Stomach smooth muscle (tissue), 2 donors: ENCODE results near the gene CCR2.
A peak's percentile ranks its signal among the peaks of the same experiment; 100 is the strongest.

Source experiments
- H3K27ac ChIP-seq: one replicate; pipeline ENCODE4 v1.7.0; 2013; ENCODE audit warnings: mild to moderate bottlenecking, low read length, inconsistent platforms
- H3K27me3 ChIP-seq, 2 donors: one replicate each; pipeline ENCODE4 v1.7.0; 2013; ENCODE audit warnings: low read length in 2 of 2; ENCODE audit not compliant: insufficient read depth in 2 of 2, control insufficient read depth in 1 of 2
- H3K36me3 ChIP-seq, 2 donors: one replicate each; pipeline ENCODE4 v1.7.0; 2013; ENCODE audit warnings: low read length in 2 of 2; ENCODE audit not compliant: control insufficient read depth in 2 of 2, insufficient read depth in 2 of 2
- H3K4me1 ChIP-seq: one replicate; pipeline ENCODE4 v1.7.0; 2013; ENCODE audit warnings: low read length; ENCODE audit not compliant: control insufficient read depth, insufficient read depth
- H3K4me3 ChIP-seq, 2 donors: one replicate each; pipeline ENCODE4 v1.7.0; 2013; ENCODE audit warnings: low read length in 2 of 2
- H3K9ac ChIP-seq, 2 donors: one replicate each; pipeline ENCODE4 v1.7.0; 2013; ENCODE audit warnings: low read length in 2 of 2, mild to moderate bottlenecking in 1 of 2
- H3K9me3 ChIP-seq, 2 donors: one replicate each; pipeline ENCODE4 v1.7.0; 2013; ENCODE audit warnings: low read length in 2 of 2; ENCODE audit not compliant: control insufficient read depth in 2 of 2
- donor health status: healthy.
- donor health status: Pancreatic carcinoma.

CCR2 gene

GRCh38 chr3:46405301-46406019, 51.5 kb downstream of the CCR2 start:
- Histone ChIP-seq H3K4me1 (peaks cover 14% of the 10 kb centered on the region), H3K4me3 (no peak overlapping the region), H3K9me3 (no peaks in the 10 kb centered on the region), H3K9ac (no peak overlapping the region), H3K27me3 (peaks cover 2 to 5% of the 10 kb centered on the region in 2 donors), H3K36me3 (no peaks in the 10 kb centered on the region), H3K27ac (no peak overlapping the region)

GRCh38 chr3:46406443-46406787, 52.5 kb downstream of the CCR2 start:
- Histone ChIP-seq H3K9me3 (no peaks in the 10 kb centered on the region), H3K4me3 (no peak overlapping the region), H3K27ac (no peak overlapping the region)

GRCh38 chr3:46406788-46407611, 53.1 kb downstream of the CCR2 start, which contains the start of the genes CCR5AS and CCRL2:
CCR5AS (minus strand) TSS chr3:46407066.
CCRL2 (plus strand) TSS chr3:46407259; CDS start chr3:46408080, 821 bp downstream.
- Histone ChIP-seq H3K4me3 (peak within 1 kb of the TSS; percentile 12 to 22), H3K4me1 (peaks cover 14% of the 10 kb centered on the region), H3K27me3 (peaks cover 2 to 7% of the 10 kb centered on the region in 2 donors), H3K9me3 (no peaks in the 10 kb centered on the region), H3K36me3 (no peaks in the 10 kb centered on the region), H3K27ac (no peak within 1 kb of the TSS), H3K9ac (no peak within 1 kb of the TSS)

More at GRCh38 chr3:46406443-46406787, 52.5 kb downstream of the CCR2 start:
- Histone ChIP-seq H3K9ac (no peak overlapping the region), H3K36me3 (no peaks in the 10 kb centered on the region), H3K27me3 (peaks cover 2 to 7% of the 10 kb centered on the region in 2 donors), H3K4me1 (peaks cover 14% of the 10 kb centered on the region)

- no peaks in the 10 kb centered on the region for H3K9me3 ChIP-seq
- no peak overlapping the region for H3K27ac ChIP-seq
- H3K9ac ChIP-seq, result no peak overlapping the region
- H3K36me3 ChIP-seq, result no peaks in the 10 kb centered on the region
- H3K27me3 ChIP-seq, result peaks cover 2 to 7% of the 10 kb centered on the region in 2 donors
- peak overlapping the region in 1 of 2 donors; percentile 22 for H3K4me3 ChIP-seq
- H3K4me1 ChIP-seq, result peaks cover 14% of the 10 kb centered on the region
These were observed 54.1 kb downstream of the CCR2 start for GRCh38 chr3:46407970-46408369.

GRCh38 chr3:46408853-46409252, 54.9 kb downstream of the CCR2 start:
- Histone ChIP-seq H3K36me3 (no peaks in the 10 kb centered on the region), H3K27me3 (peaks cover 2 to 7% of the 10 kb centered on the region in 2 donors), H3K9ac (no peak overlapping the region), H3K4me3 (no peak overlapping the region), H3K4me1 (peaks cover 14% of the 10 kb centered on the region), H3K9me3 (no peaks in the 10 kb centered on the region), H3K27ac (no peak overlapping the region)

- no peak overlapping the region for H3K9ac ChIP-seq
- no peak overlapping the region for H3K27ac ChIP-seq
These were observed 56.0 kb downstream of the CCR2 start for GRCh38 chr3:46409739-46410489.

More at GRCh38 chr3:46409739-46410489, 56.0 kb downstream of the CCR2 start:
- no peak overlapping the region for H3K4me3 ChIP-seq
- H3K36me3 ChIP-seq, result no peaks in the 10 kb centered on the region
- H3K4me1 ChIP-seq, result peaks cover 14% of the 10 kb centered on the region
- peaks cover 2 to 7% of the 10 kb centered on the region in 2 donors for H3K27me3 ChIP-seq
- H3K9me3 ChIP-seq, result no peaks in the 10 kb centered on the region
